ENCODE measurements around the gene SEC61B. TPM values are rescaled to one million over a fixed set of nuclear protein-coding genes. Genes with fewer than 3 reads are reported as not detected.

The SEC61B gene
- 126 and 151 TPM in 2 replicates for polyA plus RNA-seq

DNA sequence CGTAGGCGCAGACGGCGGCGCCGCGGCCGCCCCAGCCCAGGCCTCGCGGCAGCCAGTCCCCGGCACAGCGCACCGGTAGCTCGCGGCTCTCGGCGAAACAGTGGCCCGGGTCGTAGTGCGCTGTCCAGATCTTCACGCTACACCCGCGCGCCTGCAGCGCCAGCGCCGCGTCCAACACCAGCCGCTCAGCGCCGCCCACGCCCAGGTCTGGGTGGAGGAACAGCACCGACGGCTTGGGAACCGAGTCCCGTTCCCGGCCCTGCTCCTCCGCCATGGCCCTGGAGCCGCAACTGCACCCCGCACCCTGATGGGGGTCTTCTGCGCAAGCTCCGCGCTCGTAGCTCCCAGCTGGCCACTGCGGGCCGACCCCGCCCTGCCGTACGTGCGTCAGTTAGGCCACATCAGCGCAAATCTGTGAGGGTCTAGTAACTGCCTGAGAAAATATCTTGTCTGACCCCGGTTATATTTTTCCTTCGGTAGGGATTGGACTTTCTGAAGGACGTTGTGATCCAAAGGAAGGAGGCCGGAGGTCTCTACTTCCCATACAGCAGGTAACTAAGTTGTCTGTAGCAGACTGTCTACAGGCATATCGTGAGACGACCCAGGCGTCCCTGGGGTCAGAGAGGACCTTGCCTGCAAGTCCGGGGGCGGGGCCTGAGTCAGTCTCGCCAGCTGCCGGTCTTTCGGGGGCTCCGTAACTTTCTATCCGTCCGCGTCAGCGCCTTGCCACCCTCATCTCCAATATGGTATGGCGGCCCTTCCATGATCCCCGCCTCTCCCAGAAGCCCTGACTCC lies at the start of gene SEC61B, which contains the start of gene ALG2:
Gene SEC61B (plus strand): TSS at position 662 of the 795 bp plus-strand sequence. CDS start 82 bp downstream, at position 744.
Gene ALG2 (minus strand): TSS at position 322 of the 795 bp plus-strand sequence. CDS start 48 bp downstream, at position 274.

Other genes starting within 250 kb of the SEC61B start
- gene TGFBR1, start 117.2 kb upstream of the SEC61B start, polyA plus RNA-seq: 3.1 and 4.2 TPM in 2 replicates
- gene ALG2, start 340 bp upstream of the SEC61B start, polyA plus RNA-seq: 22.8 and 30.5 TPM in 2 replicates